ENCODE measurements around the gene ANKRD16.
"Not testable (repeated sequence)": the region's sequence is repeated elsewhere in the genome, so short reads cannot be mapped to it uniquely, and the experiment has no call there.

The ANKRD16 gene

GRCh38 chr10:5831446-5831782 is 58.3 kb downstream of the ANKRD16 start:
- no peak for DNase-seq

- DNase-seq = no peak
These were observed 58.9 kb downstream of the ANKRD16 start for GRCh38 chr10:5830629-5831445.

- no peak for DNase-seq
These were observed 60.4 kb downstream of the ANKRD16 start for GRCh38 chr10:5829267-5829666.

GRCh38 chr10:5828725-5829124 is 61.0 kb downstream of the ANKRD16 start:
- DNase-seq = no peak

- DNase-seq = no peak
These were observed 61.9 kb downstream of the ANKRD16 start for GRCh38 chr10:5827841-5828240.

GRCh38 chr10:5826511-5826910 is 63.2 kb downstream of the ANKRD16 start:
- not testable (repeated sequence) for DNase-seq

GRCh38 chr10:5818894-5819293 is 70.8 kb downstream of the ANKRD16 start:
- DNase-seq = no peak

GRCh38 chr10:5818048-5818331 is 71.7 kb downstream of the ANKRD16 start:
- DNase-seq = no peak

GRCh38 chr10:5817322-5818047 is 72.2 kb downstream of the ANKRD16 start:
- no peak for DNase-seq

GRCh38 chr10:5816170-5816569 is 73.5 kb downstream of the ANKRD16 start:
- DNase-seq = no peak

GRCh38 chr10:5814110-5815107 is 75.3 kb downstream of the ANKRD16 start:
- DNase-seq = no peak

GRCh38 chr10:5813341-5814109 is 76.2 kb downstream of the ANKRD16 start, which contains the start of gene GDI2:
TSS of gene GDI2 (minus strand) at chr10:5813434. CDS start at chr10:5813258, 176 bp downstream.
- peak; percentile 97 for DNase-seq

- no peak for DNase-seq
These were observed 76.7 kb downstream of the ANKRD16 start for GRCh38 chr10:5813091-5813340.

GRCh38 chr10:5812283-5813090 is 77.2 kb downstream of the ANKRD16 start:
- peak; percentile 46 for DNase-seq

Measured in CD4-positive, alpha-beta T cell treated with Interleukin-6 for 4 hours (primary cell).